Stimulated activated naive CD8-positive, alpha-beta T cell treated with anti-CD3 and anti-CD28 coated beads, Interleukin-15, Interleukin-2, amounts not matched to agents 100 ng/mL and 50 ng/mL, for 24 hours (primary cell): Measurements from ENCODE around the gene TMEM62.
"Not testable (repeated sequence)": the region's sequence is repeated elsewhere in the genome, so short reads cannot be mapped to it uniquely, and the experiment has no call there.

ENCODE experiments used
- H3K27ac Mint-ChIP-seq: one replicate; pipeline ENCODE4 v1.8.0; 2021; ENCODE audit warnings: mild to moderate bottlenecking, mixed read lengths
- H3K27me3 Mint-ChIP-seq: one replicate; pipeline ENCODE4 v1.8.0; 2021; ENCODE audit warnings: mixed read lengths
- H3K36me3 Mint-ChIP-seq: one replicate; pipeline ENCODE4 v1.8.0; 2021; ENCODE audit warnings: low read depth, mixed read lengths
- H3K4me1 Mint-ChIP-seq: one replicate; pipeline ENCODE4 v1.8.0; 2021; ENCODE audit warnings: low read depth, mixed read lengths
- H3K4me3 Mint-ChIP-seq: one replicate; pipeline ENCODE4 v1.8.0; 2021; ENCODE audit warnings: mild to moderate bottlenecking, mixed read lengths
- H3K9me3 Mint-ChIP-seq: one replicate; pipeline ENCODE4 v1.8.0; 2021; ENCODE audit warnings: mixed read lengths

The TMEM62 gene

GRCh38 chr15:43105077-43105736 is 28.2 kb upstream of the TMEM62 start:
- Mint-ChIP-seq H3K9me3 (no peaks in the 10 kb centered on the region), H3K4me1 (peaks cover 58% of the 10 kb centered on the region), H3K36me3 (peaks cover 39% of the 10 kb centered on the region), H3K27me3 (no peaks in the 10 kb centered on the region), H3K4me3 (peak overlapping the region; percentile 98), H3K27ac (peak overlapping the region; percentile 98)

GRCh38 chr15:43105778-43106485 is 27.5 kb upstream of the TMEM62 start, which contains the start of gene UBR1:
TSS of gene UBR1 (minus strand) at chr15:43106038. CDS start at chr15:43106022, 16 bp downstream.
- Mint-ChIP-seq H3K4me1 (peaks cover 51% of the 10 kb centered on the region), H3K9me3 (no peaks in the 10 kb centered on the region), H3K4me3 (peak within 1 kb of the TSS; percentile 98), H3K27me3 (no peaks in the 10 kb centered on the region), H3K36me3 (peaks cover 32% of the 10 kb centered on the region), H3K27ac (peak within 1 kb of the TSS; percentile 98)

- Mint-ChIP-seq H3K9me3 (no peaks in the 10 kb centered on the region), H3K4me3 (peak overlapping the region; percentile 98), H3K4me1 (peaks cover 45% of the 10 kb centered on the region)
Measured at GRCh38 chr15:43106486-43106829, 26.9 kb upstream of the TMEM62 start.

GRCh38 chr15:43107751-43108150 is 25.6 kb upstream of the TMEM62 start:
- peaks cover 37% of the 10 kb centered on the region for H3K4me1 Mint-ChIP-seq
- no peak overlapping the region for H3K27ac Mint-ChIP-seq
- H3K36me3 Mint-ChIP-seq: peaks cover 17% of the 10 kb centered on the region
- H3K27me3 Mint-ChIP-seq: no peaks in the 10 kb centered on the region
- no peaks in the 10 kb centered on the region for H3K9me3 Mint-ChIP-seq
- no peak overlapping the region for H3K4me3 Mint-ChIP-seq

More at GRCh38 chr15:43106486-43106829, 26.9 kb upstream of the TMEM62 start:
- Mint-ChIP-seq H3K36me3 (peaks cover 27% of the 10 kb centered on the region), H3K27ac (peak overlapping the region; percentile 98), H3K27me3 (no peaks in the 10 kb centered on the region)

- Mint-ChIP-seq H3K27me3 (peaks cover 6% of the 10 kb centered on the region), H3K36me3 (no peaks in the 10 kb centered on the region), H3K4me3 (no peak overlapping the region), H3K27ac (no peak overlapping the region), H3K4me1 (peaks cover 6% of the 10 kb centered on the region), H3K9me3 (no peaks in the 10 kb centered on the region)
Measured at GRCh38 chr15:43111354-43111753, 22.0 kb upstream of the TMEM62 start.

- H3K27me3 Mint-ChIP-seq: peaks cover 19% of the 10 kb centered on the region
- no peak overlapping the region for H3K27ac Mint-ChIP-seq
- no peak overlapping the region for H3K4me3 Mint-ChIP-seq
- no peaks in the 10 kb centered on the region for H3K36me3 Mint-ChIP-seq
- no peaks in the 10 kb centered on the region for H3K9me3 Mint-ChIP-seq
- H3K4me1 Mint-ChIP-seq: peaks cover 24% of the 10 kb centered on the region
Measured at GRCh38 chr15:43118286-43118685, 15.1 kb upstream of the TMEM62 start.

GRCh38 chr15:43118829-43119228 is 14.6 kb upstream of the TMEM62 start:
- H3K36me3 Mint-ChIP-seq: no peaks in the 10 kb centered on the region
- peaks cover 19% of the 10 kb centered on the region for H3K27me3 Mint-ChIP-seq
- no peaks in the 10 kb centered on the region for H3K9me3 Mint-ChIP-seq
- peaks cover 26% of the 10 kb centered on the region for H3K4me1 Mint-ChIP-seq
- no peak overlapping the region for H3K4me3 Mint-ChIP-seq
- peak overlapping the region; percentile 38 for H3K27ac Mint-ChIP-seq

- H3K4me3 Mint-ChIP-seq: peak overlapping the region; percentile 87
- no peak overlapping the region for H3K27ac Mint-ChIP-seq
- H3K4me1 Mint-ChIP-seq: peaks cover 26% of the 10 kb centered on the region
- peaks cover 8% of the 10 kb centered on the region for H3K27me3 Mint-ChIP-seq
- no peaks in the 10 kb centered on the region for H3K9me3 Mint-ChIP-seq
- H3K36me3 Mint-ChIP-seq: no peaks in the 10 kb centered on the region
Measured at GRCh38 chr15:43121863-43122262, 11.5 kb upstream of the TMEM62 start.

- no peaks in the 10 kb centered on the region for H3K36me3 Mint-ChIP-seq
Measured at GRCh38 chr15:43125100-43125661, 8.2 kb upstream of the TMEM62 start.

GRCh38 chr15:43126356-43126755 is 7.0 kb upstream of the TMEM62 start:
- Mint-ChIP-seq H3K27me3 (no peaks in the 10 kb centered on the region), H3K4me1 (peaks cover 18% of the 10 kb centered on the region), H3K4me3 (no peak overlapping the region), H3K36me3 (no peaks in the 10 kb centered on the region), H3K27ac (no peak overlapping the region), H3K9me3 (peaks cover 4% of the 10 kb centered on the region)

More at GRCh38 chr15:43125100-43125661, 8.2 kb upstream of the TMEM62 start:
- Mint-ChIP-seq H3K4me1 (peaks cover 18% of the 10 kb centered on the region), H3K4me3 (no peak overlapping the region), H3K27me3 (no peaks in the 10 kb centered on the region), H3K27ac (no peak overlapping the region), H3K9me3 (peaks cover 4% of the 10 kb centered on the region)

- no peaks in the 10 kb centered on the region for H3K36me3 Mint-ChIP-seq
- no peaks in the 10 kb centered on the region for H3K27me3 Mint-ChIP-seq
- H3K27ac Mint-ChIP-seq: no peak overlapping the region
- no peak overlapping the region for H3K4me3 Mint-ChIP-seq
- peaks cover 4% of the 10 kb centered on the region for H3K9me3 Mint-ChIP-seq
- H3K4me1 Mint-ChIP-seq: peaks cover 10% of the 10 kb centered on the region
Measured at GRCh38 chr15:43127752-43128151, 5.6 kb upstream of the TMEM62 start.

- H3K36me3 Mint-ChIP-seq, H3K27me3 Mint-ChIP-seq, H3K27ac Mint-ChIP-seq, H3K4me3 Mint-ChIP-seq, H3K9me3 Mint-ChIP-seq, H3K4me1 Mint-ChIP-seq: not testable (repeated sequence)
Measured at GRCh38 chr15:43128174-43128979, 5.0 kb upstream of the TMEM62 start.

- Mint-ChIP-seq H3K27ac (no peak overlapping the region), H3K4me1 (peaks cover 8% of the 10 kb centered on the region), H3K36me3 (no peaks in the 10 kb centered on the region), H3K4me3 (no peak overlapping the region), H3K27me3 (no peaks in the 10 kb centered on the region), H3K9me3 (peaks cover 4% of the 10 kb centered on the region)
Measured at GRCh38 chr15:43128980-43129335, 4.4 kb upstream of the TMEM62 start.

GRCh38 chr15:43132830-43133429 is 456 bp upstream of the TMEM62 start:
- H3K4me3 Mint-ChIP-seq: peak overlapping the region; percentile 85
- peaks cover 4% of the 10 kb centered on the region for H3K9me3 Mint-ChIP-seq
- H3K27me3 Mint-ChIP-seq: no peaks in the 10 kb centered on the region

More at GRCh38 chr15:43132830-43133429, 456 bp upstream of the TMEM62 start:
- H3K4me1 Mint-ChIP-seq: peaks cover 23% of the 10 kb centered on the region
- H3K27ac Mint-ChIP-seq: peak overlapping the region; percentile 89
- H3K36me3 Mint-ChIP-seq: peaks cover 20% of the 10 kb centered on the region
